ENCODE results near the gene LRRC4B. TPM values are rescaled to one million over a fixed set of nuclear protein-coding genes. Genes with fewer than 3 reads are reported as not detected.

LRRC4B gene
- total and polyA plus RNA-seq, 2 of the 8 experiments (the other 6 are each of a cell fraction or from before 2014, with no cell fraction given): 13.4 to 21.2 TPM

GRCh38 chr19:50501568-50502475 lies 66.4 kb downstream of the LRRC4B start (continued):
- TF ChIP-seq CHD7 (IDR thresholded peaks at IDR 0.05; ENCODE audit: insufficient replicate concordance, low read length) (no peak), SRF (IDR thresholded peaks at IDR 0.05; ENCODE audit: low read depth, low read length) (no peak), SAP30 (IDR thresholded peaks at IDR 0.05; ENCODE audit: insufficient read depth, insufficient replicate concordance, low read length) (no peak), CTBP2 (IDR thresholded peaks at IDR 0.05; ENCODE audit: borderline replicate concordance, insufficient read depth, insufficient read length, low read length) (no peak), KDM5A (IDR thresholded peaks at IDR 0.05; ENCODE audit: low read length) (no peak), CBX5 (IDR thresholded peaks at IDR 0.05; ENCODE audit: low read depth, low read length) (no peak), RNF2 (IDR thresholded peaks at IDR 0.05; ENCODE audit: borderline replicate concordance, low read depth, low read length, missing control alignments, poor library complexity, severe bottlenecking) (no peak), BRCA1 (IDR thresholded peaks at IDR 0.05; ENCODE audit: low read depth, low read length) (no peak), GABPA (IDR thresholded peaks at IDR 0.05; ENCODE audit: borderline replicate concordance, insufficient read depth, low read length) (no peak)
